ENCODE measurements around the gene CLEC18C.
"Not testable (repeated sequence)": the region's sequence is repeated elsewhere in the genome, so short reads cannot be mapped to it uniquely, and the experiment has no call there.

Gene CLEC18C

GRCh38 chr16:70196683-70197300 is 23.2 kb downstream of the CLEC18C start:
- not testable (repeated sequence) for H3K27me3 ChIP-seq; H3K9ac ChIP-seq; H3K4me3 ChIP-seq; H3K9me3 ChIP-seq (replicated peaks in 1 of 11); H3K4me2 ChIP-seq; H3K36me3 ChIP-seq; H3K27ac ChIP-seq; H4K20me1 ChIP-seq; H3K4me1 ChIP-seq

- not testable (repeated sequence) for H3K4me3 ChIP-seq; H3K9me3 ChIP-seq (replicated peaks in 1 of 11); H3K27me3 ChIP-seq; H3K4me2 ChIP-seq; H3K4me1 ChIP-seq; H4K20me1 ChIP-seq; H3K9ac ChIP-seq; H3K36me3 ChIP-seq; H3K27ac ChIP-seq
Observed at GRCh38 chr16:70197611-70198010, 24.0 kb downstream of the CLEC18C start.

GRCh38 chr16:70198230-70198629 is 24.6 kb downstream of the CLEC18C start:
- not testable (repeated sequence) for H4K20me1 ChIP-seq; H3K4me1 ChIP-seq; H3K27ac ChIP-seq; H3K9me3 ChIP-seq (replicated peaks in 1 of 11); H3K4me2 ChIP-seq; H3K9ac ChIP-seq; H3K27me3 ChIP-seq; H3K36me3 ChIP-seq; H3K4me3 ChIP-seq

- not testable (repeated sequence) for H3K9ac ChIP-seq; H3K4me1 ChIP-seq; H3K9me3 ChIP-seq (replicated peaks in 1 of 11); H3K27ac ChIP-seq; H4K20me1 ChIP-seq; H3K4me3 ChIP-seq; H3K27me3 ChIP-seq; H3K36me3 ChIP-seq; H3K4me2 ChIP-seq
Observed at GRCh38 chr16:70198666-70199065, 25.1 kb downstream of the CLEC18C start.

- not testable (repeated sequence) for H3K9me3 ChIP-seq (replicated peaks in 1 of 11); H3K27ac ChIP-seq; H3K4me1 ChIP-seq; H3K27me3 ChIP-seq; H3K9ac ChIP-seq; H3K4me2 ChIP-seq; H3K4me3 ChIP-seq; H4K20me1 ChIP-seq; H3K36me3 ChIP-seq
Observed at GRCh38 chr16:70199170-70199569, 25.6 kb downstream of the CLEC18C start.

- not testable (repeated sequence) for H4K20me1 ChIP-seq; H3K4me3 ChIP-seq; H3K27ac ChIP-seq; H3K4me2 ChIP-seq; H3K9ac ChIP-seq; H3K9me3 ChIP-seq (replicated peaks in 1 of 11); H3K36me3 ChIP-seq; H3K4me1 ChIP-seq; H3K27me3 ChIP-seq
Observed at GRCh38 chr16:70200063-70200462, 26.5 kb downstream of the CLEC18C start.

GRCh38 chr16:70203508-70203907 is 29.9 kb downstream of the CLEC18C start:
- not testable (repeated sequence) for H3K27ac ChIP-seq, H3K9ac ChIP-seq, H3K4me3 ChIP-seq, H3K4me1 ChIP-seq, H3K4me2 ChIP-seq, H3K27me3 ChIP-seq, H4K20me1 ChIP-seq
- Histone ChIP-seq H3K9me3 (replicated peaks in 1 of 11) (peaks cover 0 to 20% (median 11%) of the 10 kb centered on the region in 11 experiments; a peak in 11 of 22 replicates), H3K36me3 (peaks cover 3 to 23% (median 18%) of the 10 kb centered on the region in 11 experiments; a peak in 17 of 22 replicates)

- peaks cover 3 to 24% (median 18%) of the 10 kb centered on the region in 11 experiments; a peak in 17 of 22 replicates for H3K36me3 ChIP-seq
- H3K4me2 ChIP-seq: not testable (repeated sequence)
Observed at GRCh38 chr16:70204010-70204409, 30.4 kb downstream of the CLEC18C start.

GRCh38 chr16:70204668-70205405 is 31.2 kb downstream of the CLEC18C start:
- H3K27me3 ChIP-seq, H3K4me1 ChIP-seq, H3K4me3 ChIP-seq, H4K20me1 ChIP-seq, H3K9ac ChIP-seq, H3K27ac ChIP-seq, H3K4me2 ChIP-seq: not testable (repeated sequence)
- Histone ChIP-seq H3K9me3 (replicated peaks in 1 of 11) (peaks cover 0 to 20% (median 11%) of the 10 kb centered on the region in 11 experiments; a peak in 11 of 22 replicates), H3K36me3 (peaks cover 3 to 25% (median 20%) of the 10 kb centered on the region in 11 experiments; a peak in 17 of 22 replicates)

More at GRCh38 chr16:70204010-70204409, 30.4 kb downstream of the CLEC18C start:
- H3K27me3 ChIP-seq, H3K4me3 ChIP-seq, H4K20me1 ChIP-seq, H3K9ac ChIP-seq, H3K4me1 ChIP-seq, H3K27ac ChIP-seq: not testable (repeated sequence)
- H3K9me3 ChIP-seq (replicated peaks in 1 of 11): peaks cover 0 to 20% (median 11%) of the 10 kb centered on the region in 11 experiments; a peak in 11 of 22 replicates

- not testable (repeated sequence) for H3K4me2 ChIP-seq, H3K4me3 ChIP-seq, H3K9ac ChIP-seq, H3K4me1 ChIP-seq, H3K27ac ChIP-seq, H3K27me3 ChIP-seq, H4K20me1 ChIP-seq
- Histone ChIP-seq H3K36me3 (peaks cover 3 to 30% (median 25%) of the 10 kb centered on the region in 11 experiments; a peak in 18 of 22 replicates), H3K9me3 (replicated peaks in 1 of 11) (peaks cover 0 to 23% (median 11%) of the 10 kb centered on the region in 11 experiments; a peak in 11 of 22 replicates)
Observed at GRCh38 chr16:70206382-70206781, 32.8 kb downstream of the CLEC18C start.

GRCh38 chr16:70218586-70218985 is 45.0 kb downstream of the CLEC18C start:
- not testable (repeated sequence) for H3K9me3 ChIP-seq (replicated peaks in 1 of 11); H3K9ac ChIP-seq; H3K27ac ChIP-seq; H3K4me2 ChIP-seq; H3K4me3 ChIP-seq; H4K20me1 ChIP-seq; H3K27me3 ChIP-seq
- H3K4me1 ChIP-seq: peaks cover 9 to 16% (median 12%) of the 10 kb centered on the region in 10 experiments; a peak in 19 of 20 replicates
- peaks cover 12 to 40% (median 31%) of the 10 kb centered on the region in 11 experiments for H3K36me3 ChIP-seq

- Histone ChIP-seq H3K27ac (peak overlapping the region in 1 of 11 experiments; percentile 32; a peak in 2 of 22 replicates), H3K4me2 (peak overlapping the region in 10 of 11 experiments; percentile 17 to 56 (median 40); a peak in 11 of 22 replicates)
- H3K4me3 ChIP-seq: not testable (repeated sequence)
Observed at GRCh38 chr16:70222574-70222973, 49.0 kb downstream of the CLEC18C start.

GRCh38 chr16:70223216-70223615 is 49.6 kb downstream of the CLEC18C start:
- peaks cover 21 to 54% (median 45%) of the 10 kb centered on the region in 11 experiments; a peak in 21 of 22 replicates for H3K36me3 ChIP-seq
- peaks cover 10 to 21% (median 15%) of the 10 kb centered on the region in 10 experiments; a peak in 19 of 20 replicates for H3K4me1 ChIP-seq
- H3K27ac ChIP-seq: peak overlapping the region in 7 of 11 experiments; percentile 32 to 69 (median 50); a peak in 12 of 22 replicates
- peak overlapping the region in 9 of 11 experiments; percentile 26 to 56 (median 47); a peak in 15 of 22 replicates for H3K4me2 ChIP-seq
- H3K9ac ChIP-seq: 0 out of 22 replicates have a peak overlapping the region, but pooled peaks of 1 of the 11 experiments have one; percentile 50
- H3K27me3 ChIP-seq; H3K9me3 ChIP-seq (replicated peaks in 1 of 11); H3K4me3 ChIP-seq; H4K20me1 ChIP-seq: not testable (repeated sequence)

More at GRCh38 chr16:70222574-70222973, 49.0 kb downstream of the CLEC18C start:
- not testable (repeated sequence) for H3K27me3 ChIP-seq; H3K9me3 ChIP-seq (replicated peaks in 1 of 11); H3K9ac ChIP-seq; H4K20me1 ChIP-seq
- Histone ChIP-seq H3K4me1 (peaks cover 10 to 21% (median 15%) of the 10 kb centered on the region in 10 experiments; a peak in 19 of 20 replicates), H3K36me3 (peaks cover 18 to 55% (median 43%) of the 10 kb centered on the region in 11 experiments; a peak in 21 of 22 replicates)

All from BLaER1 treated with 17β-estradiol and CSF1 and Interleukin-3, amounts not matched to agents 10 nM and 100 nM (cell line).